GM21786 (cell line): ENCODE data around the gene RGP1.

Experiments
- ATAC-seq: cut with Tn5 transposase; IDR thresholded peaks from one replicate; pipeline ENCODE4 v1.9.1; 2021; ENCODE audit not compliant: unreplicated experiment

Gene RGP1

GRCh38 chr9:35718721-35719511 lies 30.2 kb upstream of the RGP1 start:
- ATAC-seq, result no peak

- ATAC-seq, result no peak
Observed at GRCh38 chr9:35719546-35719945, 29.5 kb upstream of the RGP1 start.

GRCh38 chr9:35723426-35723825 lies 25.7 kb upstream of the RGP1 start:
- ATAC-seq, result no peak

GRCh38 chr9:35723908-35724307 lies 25.2 kb upstream of the RGP1 start:
- no peak for ATAC-seq

- no peak for ATAC-seq
Observed at GRCh38 chr9:35725362-35725761, 23.7 kb upstream of the RGP1 start.

GRCh38 chr9:35726931-35727330 lies 22.2 kb upstream of the RGP1 start:
- peak; percentile 43 for ATAC-seq

GRCh38 chr9:35727676-35728040 lies 21.4 kb upstream of the RGP1 start:
- ATAC-seq, result no peak

- peak; percentile 19 for ATAC-seq
Observed at GRCh38 chr9:35728041-35728971, 20.8 kb upstream of the RGP1 start.

GRCh38 chr9:35729101-35729500 lies 20.0 kb upstream of the RGP1 start:
- no peak for ATAC-seq

GRCh38 chr9:35729700-35730485 lies 19.2 kb upstream of the RGP1 start:
- ATAC-seq, result no peak

- ATAC-seq, result no peak
Observed at GRCh38 chr9:35730486-35730854, 18.6 kb upstream of the RGP1 start.

- ATAC-seq, result no peak
Observed at GRCh38 chr9:35731415-35732184, 17.5 kb upstream of the RGP1 start.

GRCh38 chr9:35732185-35732799 lies 16.8 kb upstream of the RGP1 start, which contains the start of the genes CREB3 and TLN1:
CREB3 (plus strand) TSS chr9:35732666; CDS start chr9:35732773, 107 bp downstream.
TLN1 (minus strand) TSS chr9:35732195; CDS start chr9:35725694, 6,501 bp downstream.
- ATAC-seq, result peak; percentile 78

- no peak for ATAC-seq
Observed at GRCh38 chr9:35732800-35733541, 16.1 kb upstream of the RGP1 start.

- ATAC-seq, result no peak
Observed at GRCh38 chr9:35734096-35734495, 15.0 kb upstream of the RGP1 start.

GRCh38 chr9:35736201-35736633 lies 12.9 kb upstream of the RGP1 start:
- no peak for ATAC-seq

GRCh38 chr9:35737143-35737542 lies 11.9 kb upstream of the RGP1 start:
- no peak for ATAC-seq

- ATAC-seq, result no peak
Observed at GRCh38 chr9:35738186-35738585, 10.9 kb upstream of the RGP1 start.

GRCh38 chr9:35738924-35739323 lies 10.2 kb upstream of the RGP1 start:
- no peak for ATAC-seq
